Effector CD4-positive, alpha-beta T cell (primary cell): ENCODE results near the gene CHD8.
"Not testable (repeated sequence)": the region's sequence is repeated elsewhere in the genome, so short reads cannot be mapped to it uniquely, and the experiment has no call there.

ENCODE experiments used
- DNase-seq: peaks from one replicate; pipeline ENCODE4 v3.0.0-alpha.2; 2020

Gene CHD8

DNA sequence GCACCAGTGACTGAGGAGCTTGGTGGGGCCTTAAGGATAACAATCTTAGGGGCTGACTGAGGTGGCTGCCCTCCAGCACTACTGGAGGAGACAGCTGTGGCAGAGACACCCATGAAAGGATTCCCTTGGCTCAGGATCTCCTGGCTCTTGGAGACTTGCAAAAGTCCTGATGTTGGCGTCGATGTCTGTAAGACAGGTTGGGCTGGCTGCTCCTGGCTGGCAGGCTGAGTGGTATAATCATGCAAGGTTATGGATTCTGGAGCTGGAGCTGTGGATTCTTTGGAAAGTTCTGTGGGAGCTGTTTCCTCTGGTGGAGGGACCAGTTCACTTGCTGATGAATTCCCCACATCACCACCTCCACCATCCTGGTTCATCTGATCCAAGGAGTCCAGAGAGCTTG, 24.8 kb downstream of the CHD8 start:
- DNase-seq, result no peak

DNA sequence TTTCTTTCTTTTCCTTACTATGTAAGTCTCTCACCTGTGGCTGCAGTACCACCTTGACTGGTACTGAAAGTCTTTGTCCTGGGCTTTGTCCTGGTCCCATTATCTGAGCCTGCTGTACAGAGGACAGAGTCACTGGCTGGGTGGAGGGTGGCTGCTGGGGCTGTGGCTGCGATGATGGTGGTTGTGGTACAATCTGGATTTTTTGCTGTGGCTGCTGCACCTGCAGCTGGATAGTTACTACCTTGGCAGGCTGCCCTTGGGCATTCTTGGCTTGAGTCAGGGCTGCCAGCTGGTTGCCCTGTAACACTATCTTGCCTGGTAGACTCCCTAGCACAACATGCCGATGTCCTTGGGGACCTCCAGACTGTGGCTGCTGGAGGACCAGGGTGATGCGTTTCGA, 27.0 kb downstream of the CHD8 start:
- no peak for DNase-seq

DNA sequence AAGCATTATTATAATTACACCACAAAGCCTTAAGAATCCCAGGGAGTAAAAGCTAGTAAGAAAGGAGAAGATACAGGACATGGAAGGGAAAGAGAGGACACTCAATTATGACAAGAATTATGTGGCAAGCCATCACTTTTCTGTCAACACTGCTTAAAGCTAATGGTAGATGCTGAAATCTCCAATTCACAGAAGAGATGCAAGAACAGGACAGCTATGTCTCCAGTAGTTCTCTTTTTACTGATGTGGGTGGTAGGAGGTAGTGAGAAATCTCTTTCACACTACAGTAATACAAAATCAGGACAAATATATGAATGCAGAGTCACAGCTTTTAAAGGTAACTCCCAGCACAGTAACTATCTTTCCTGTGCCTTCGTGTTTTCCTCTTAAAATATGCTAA, 29.2 kb downstream of the CHD8 start:
- no peak for DNase-seq

DNA sequence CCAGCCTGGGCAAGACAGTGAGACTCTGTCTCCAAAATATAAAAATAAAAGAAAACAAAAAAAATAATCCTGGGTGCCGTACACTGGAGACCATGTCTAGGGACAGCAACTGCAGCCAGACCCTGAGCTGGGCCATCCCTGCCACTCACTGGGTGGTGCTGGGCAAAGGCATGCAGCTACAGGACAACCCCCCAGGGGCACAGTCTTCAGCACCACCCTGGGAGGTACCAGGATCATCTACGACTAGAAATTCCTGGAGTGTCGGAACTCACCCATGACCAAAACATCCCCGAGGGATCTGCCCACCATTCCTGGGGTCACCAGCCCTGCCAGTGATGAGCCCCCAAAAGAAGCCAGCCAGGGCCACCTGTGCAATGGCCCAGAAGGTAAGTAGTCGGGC, 36.4 kb downstream of the CHD8 start:
- DNase-seq, result no peak

DNA sequence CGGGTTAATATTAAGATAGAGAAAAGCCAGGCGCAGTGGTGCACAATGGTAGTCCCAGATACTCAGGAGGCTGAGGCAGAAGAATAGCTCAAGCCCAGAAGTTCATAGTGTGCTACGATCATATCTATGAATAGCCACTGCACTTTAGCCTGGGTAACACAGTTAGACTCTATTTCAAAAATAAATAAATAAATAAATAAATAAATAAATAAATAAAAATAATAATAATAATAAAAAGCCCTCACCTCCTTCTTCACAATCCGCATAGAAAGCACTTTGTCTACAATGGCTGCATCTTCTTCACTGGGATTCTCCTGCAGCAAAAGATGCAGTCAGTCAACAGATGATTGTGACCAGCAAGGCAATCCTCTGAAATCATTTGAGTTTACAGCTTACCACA, 40.6 kb downstream of the CHD8 start:
- no peak for DNase-seq

- no peak for DNase-seq
These were observed 41.7 kb downstream of the CHD8 start for GRCh38 chr14:21414137-21414631.

- DNase-seq, result no peak
These were observed 47.8 kb downstream of the CHD8 start for GRCh38 chr14:21408147-21408546.

- DNase-seq, result no peak
These were observed 49.7 kb downstream of the CHD8 start for GRCh38 chr14:21406213-21406612.

DNA sequence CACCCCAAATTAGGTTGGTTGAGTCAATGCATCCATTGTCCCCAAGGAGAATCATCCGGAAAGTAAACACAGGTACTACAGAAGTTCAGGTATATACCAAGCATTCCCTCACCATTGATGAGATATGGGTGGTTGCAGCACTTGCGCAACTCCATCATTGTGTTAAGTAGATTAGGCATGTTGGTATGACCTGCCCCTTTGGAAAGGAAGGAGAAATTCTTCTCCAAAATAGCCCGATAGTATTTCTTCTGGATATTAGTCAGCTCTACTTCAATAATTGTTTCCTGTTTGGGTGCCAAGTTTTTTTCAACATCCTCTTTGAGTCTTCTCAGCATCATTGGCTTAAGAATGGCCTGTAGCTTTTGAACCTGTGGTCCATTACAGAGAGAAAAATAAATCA, 50.8 kb downstream of the CHD8 start:
- no peak for DNase-seq

DNA sequence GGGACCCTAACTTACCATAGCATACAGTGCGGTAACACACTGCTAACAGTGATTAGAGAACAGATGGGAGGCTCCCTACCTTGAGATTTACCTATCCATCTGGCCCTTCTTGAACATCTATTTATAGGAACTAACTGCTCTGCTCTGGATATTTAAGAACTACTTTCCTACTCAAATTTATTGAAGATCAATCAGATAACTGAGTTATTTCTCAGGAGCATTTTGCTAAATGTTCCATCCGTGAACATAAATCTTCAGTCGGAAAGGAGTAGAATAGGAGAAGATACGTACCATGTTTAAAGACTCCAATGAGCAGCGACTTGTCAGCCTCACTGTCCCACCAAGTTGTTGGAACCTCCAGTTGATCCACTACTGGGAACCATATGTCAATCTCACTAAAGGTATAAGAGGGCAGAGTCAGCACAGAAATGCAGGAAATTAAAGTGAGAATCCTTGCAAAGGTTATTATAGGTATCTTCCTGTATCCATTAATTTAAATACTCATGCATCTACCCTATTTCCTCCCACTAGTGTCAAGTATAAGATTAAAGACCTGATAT, 56.5 kb downstream of the CHD8 start:
- DNase-seq, result no peak

DNA sequence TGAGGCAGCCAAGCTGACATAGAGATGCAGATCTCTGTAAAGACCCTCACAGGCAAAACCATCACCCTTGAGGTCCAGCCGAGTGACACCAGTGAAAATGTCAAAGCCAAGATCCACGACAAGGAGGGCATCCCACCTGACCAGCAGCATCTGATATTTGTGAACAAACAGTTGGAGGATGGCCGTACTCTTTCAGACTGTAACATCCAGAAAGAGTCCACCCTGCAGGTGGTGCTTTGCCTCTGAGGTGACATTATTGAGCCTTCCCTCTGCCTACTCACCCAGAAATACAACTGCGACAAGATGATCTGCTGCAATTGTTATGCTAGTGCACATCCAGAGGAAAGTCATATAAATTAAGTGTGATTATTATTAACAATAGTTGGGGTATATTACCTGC, 57.0 kb downstream of the CHD8 start:
- no peak for DNase-seq

DNA sequence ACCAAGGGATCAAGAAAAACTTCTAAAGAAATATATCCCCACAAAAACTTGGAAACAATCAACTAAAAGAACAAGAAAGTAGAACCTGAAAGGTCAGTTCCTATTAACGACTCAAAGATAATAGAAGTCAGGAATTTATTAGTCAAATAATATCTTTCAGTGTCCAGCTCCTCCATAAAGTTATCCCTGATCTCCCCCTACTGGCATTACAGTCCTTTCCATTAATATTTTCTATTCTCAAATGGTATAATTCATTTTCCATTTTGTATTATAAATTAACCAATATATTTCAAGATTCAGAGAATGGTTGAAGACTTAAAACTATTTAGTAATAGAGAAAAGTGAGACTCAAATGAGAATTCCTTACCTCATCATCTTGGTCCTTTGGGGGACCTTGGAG, 60.5 kb downstream of the CHD8 start:
- no peak for DNase-seq

DNA sequence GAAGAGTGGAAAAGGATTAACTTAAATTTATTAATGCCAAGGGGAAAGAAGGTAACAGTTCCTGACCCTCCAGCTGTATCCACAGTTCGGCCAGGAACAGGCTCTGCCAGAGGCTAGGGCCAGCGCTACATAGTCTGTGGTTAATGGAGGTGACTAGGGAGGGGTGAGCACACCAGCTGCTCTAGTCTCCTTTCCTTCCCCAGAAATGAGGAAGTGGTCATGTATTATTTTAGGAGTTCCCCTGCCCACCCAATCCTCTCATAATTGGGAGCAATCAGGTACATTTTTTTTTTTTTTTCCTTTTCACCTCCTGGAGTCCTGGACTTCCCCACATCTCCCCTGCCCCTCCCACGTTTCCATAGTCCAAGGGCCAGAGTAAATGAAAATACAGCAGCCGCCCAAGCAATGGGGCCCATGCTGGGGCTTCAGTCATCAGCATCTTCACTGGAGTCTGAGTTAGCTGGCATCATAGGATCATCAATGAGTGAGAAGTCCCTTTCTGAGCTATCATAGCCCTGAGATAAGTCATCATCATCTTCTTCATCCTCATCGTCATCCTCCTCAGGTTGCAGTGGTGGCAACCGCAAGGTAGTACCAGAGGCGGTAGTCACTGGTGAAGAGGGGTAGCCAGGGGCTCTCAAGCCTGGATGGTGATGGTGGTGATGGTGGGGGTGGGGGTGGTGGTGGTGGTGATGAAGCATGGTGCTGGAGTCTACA, 70.6 kb downstream of the CHD8 start:
- DNase-seq, result no peak

DNA sequence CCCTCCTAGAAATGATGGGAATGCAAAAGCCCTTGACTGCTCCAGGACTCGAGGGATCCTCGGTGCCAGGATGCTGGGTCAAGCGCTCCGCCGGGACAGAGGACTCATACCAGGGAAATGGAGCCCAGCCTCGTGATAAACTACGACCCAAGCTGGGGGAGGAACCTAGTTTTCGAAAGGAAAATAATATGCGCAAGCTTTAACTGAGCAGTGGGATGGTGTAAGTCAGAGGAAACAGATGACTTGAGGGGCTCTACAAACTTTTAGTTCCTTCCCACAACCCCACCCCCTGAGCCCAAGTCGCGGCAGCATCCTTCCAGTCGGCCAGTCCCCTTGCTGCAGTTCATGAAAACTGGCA, 71.5 kb downstream of the CHD8 start:
- DNase-seq, result no peak

DNA sequence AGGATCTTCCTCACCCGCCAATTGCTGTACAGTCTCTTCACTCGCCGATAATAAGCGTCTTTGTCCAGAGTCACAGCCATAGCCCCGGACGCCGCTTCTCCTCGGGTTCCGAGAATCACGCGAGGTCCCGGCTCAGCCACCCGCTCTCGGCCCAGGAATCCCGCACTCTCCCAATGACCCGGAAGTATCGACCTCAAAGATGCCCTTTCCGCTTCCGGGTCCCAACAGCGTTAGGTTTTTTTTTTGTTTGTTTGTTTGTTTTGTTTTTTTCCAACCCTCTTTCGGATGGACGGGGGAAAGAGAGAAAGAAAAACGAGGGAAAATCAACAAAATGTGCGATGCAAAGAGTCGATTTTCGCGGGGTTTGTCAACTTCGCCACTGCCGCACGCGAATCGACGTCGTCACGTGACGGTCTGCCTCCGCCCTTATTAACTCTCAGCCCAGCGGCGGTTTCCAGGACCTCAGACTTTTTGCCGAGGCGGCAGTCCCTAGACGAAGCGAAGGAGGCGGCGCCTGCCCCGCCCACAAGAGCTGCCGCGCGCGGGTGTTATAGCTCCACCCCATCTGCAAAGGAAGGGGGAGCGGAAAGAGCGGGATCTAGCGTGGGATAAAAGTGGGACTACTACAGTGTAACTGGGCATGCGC, 72.0 kb downstream of the CHD8 start, which contains the start of gene SUPT16H:
Gene SUPT16H, minus strand, starts transcription at position 172 of the 646 bp plus-strand sequence. Its CDS starts 92 bp downstream, at position 80.
- DNase-seq, result peak; percentile 93

GRCh38 chr14:21382886-21383847, 72.8 kb downstream of the CHD8 start:
- peak; percentile 22 for DNase-seq

GRCh38 chr14:21382095-21382494, 73.8 kb downstream of the CHD8 start:
- no peak for DNase-seq

GRCh38 chr14:21379338-21379737, 76.6 kb downstream of the CHD8 start:
- no peak for DNase-seq

GRCh38 chr14:21373980-21374379, 81.9 kb downstream of the CHD8 start:
- DNase-seq, result no peak

DNA sequence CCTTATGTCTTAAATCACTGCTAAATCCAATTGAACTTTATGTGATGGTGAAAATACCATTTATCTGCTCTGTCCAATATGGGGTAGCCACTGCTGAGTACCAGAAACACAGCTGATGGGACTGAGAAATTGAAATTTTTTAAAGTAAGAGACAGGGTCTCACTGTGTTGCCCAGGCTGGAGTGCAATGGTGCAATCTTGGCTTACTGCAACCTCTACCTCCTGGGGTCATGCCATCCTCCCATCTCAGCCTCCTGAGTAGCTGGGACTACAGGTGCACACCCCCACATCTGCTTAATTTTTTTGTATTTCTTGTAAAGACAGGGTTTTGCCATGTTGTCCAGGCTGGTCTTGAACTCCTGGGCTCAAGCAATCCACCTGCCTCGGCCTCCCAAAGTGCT, 83.1 kb downstream of the CHD8 start:
- not testable (repeated sequence) for DNase-seq

GRCh38 chr14:21369949-21370679, 85.8 kb downstream of the CHD8 start:
- no peak for DNase-seq

DNA sequence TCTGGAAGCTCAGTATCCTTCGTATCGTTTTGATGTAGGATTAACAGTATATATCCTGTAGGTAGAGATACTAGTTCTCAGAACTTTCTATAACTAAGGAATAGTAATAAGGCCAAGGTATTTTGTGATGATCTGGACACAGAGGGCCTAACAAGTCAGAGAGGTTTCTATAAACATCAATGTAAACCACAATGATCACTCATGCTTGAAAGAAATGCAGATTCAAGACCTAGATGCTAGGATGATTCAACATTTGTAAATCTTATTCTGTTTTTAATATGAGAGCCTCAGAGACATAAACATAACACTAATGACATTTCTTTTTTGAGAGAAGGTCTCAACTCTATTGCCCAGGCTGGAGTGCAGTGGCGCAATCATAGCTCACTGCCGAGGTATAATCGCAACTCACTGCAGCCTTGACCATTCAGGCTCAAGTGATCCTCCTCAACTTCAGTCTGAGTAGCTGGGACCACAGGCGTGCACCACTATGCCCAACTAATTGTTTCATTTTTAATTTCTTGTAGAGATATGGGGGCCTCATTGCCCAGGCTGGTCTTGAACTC, 88.3 kb downstream of the CHD8 start:
- no peak for DNase-seq
